ENCODE data around the gene TRAPPC10.

Gene TRAPPC10, protein sequence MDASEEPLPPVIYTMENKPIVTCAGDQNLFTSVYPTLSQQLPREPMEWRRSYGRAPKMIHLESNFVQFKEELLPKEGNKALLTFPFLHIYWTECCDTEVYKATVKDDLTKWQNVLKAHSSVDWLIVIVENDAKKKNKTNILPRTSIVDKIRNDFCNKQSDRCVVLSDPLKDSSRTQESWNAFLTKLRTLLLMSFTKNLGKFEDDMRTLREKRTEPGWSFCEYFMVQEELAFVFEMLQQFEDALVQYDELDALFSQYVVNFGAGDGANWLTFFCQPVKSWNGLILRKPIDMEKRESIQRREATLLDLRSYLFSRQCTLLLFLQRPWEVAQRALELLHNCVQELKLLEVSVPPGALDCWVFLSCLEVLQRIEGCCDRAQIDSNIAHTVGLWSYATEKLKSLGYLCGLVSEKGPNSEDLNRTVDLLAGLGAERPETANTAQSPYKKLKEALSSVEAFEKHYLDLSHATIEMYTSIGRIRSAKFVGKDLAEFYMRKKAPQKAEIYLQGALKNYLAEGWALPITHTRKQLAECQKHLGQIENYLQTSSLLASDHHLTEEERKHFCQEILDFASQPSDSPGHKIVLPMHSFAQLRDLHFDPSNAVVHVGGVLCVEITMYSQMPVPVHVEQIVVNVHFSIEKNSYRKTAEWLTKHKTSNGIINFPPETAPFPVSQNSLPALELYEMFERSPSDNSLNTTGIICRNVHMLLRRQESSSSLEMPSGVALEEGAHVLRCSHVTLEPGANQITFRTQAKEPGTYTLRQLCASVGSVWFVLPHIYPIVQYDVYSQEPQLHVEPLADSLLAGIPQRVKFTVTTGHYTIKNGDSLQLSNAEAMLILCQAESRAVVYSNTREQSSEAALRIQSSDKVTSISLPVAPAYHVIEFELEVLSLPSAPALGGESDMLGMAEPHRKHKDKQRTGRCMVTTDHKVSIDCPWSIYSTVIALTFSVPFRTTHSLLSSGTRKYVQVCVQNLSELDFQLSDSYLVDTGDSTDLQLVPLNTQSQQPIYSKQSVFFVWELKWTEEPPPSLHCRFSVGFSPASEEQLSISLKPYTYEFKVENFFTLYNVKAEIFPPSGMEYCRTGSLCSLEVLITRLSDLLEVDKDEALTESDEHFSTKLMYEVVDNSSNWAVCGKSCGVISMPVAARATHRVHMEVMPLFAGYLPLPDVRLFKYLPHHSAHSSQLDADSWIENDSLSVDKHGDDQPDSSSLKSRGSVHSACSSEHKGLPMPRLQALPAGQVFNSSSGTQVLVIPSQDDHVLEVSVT

DNA sequence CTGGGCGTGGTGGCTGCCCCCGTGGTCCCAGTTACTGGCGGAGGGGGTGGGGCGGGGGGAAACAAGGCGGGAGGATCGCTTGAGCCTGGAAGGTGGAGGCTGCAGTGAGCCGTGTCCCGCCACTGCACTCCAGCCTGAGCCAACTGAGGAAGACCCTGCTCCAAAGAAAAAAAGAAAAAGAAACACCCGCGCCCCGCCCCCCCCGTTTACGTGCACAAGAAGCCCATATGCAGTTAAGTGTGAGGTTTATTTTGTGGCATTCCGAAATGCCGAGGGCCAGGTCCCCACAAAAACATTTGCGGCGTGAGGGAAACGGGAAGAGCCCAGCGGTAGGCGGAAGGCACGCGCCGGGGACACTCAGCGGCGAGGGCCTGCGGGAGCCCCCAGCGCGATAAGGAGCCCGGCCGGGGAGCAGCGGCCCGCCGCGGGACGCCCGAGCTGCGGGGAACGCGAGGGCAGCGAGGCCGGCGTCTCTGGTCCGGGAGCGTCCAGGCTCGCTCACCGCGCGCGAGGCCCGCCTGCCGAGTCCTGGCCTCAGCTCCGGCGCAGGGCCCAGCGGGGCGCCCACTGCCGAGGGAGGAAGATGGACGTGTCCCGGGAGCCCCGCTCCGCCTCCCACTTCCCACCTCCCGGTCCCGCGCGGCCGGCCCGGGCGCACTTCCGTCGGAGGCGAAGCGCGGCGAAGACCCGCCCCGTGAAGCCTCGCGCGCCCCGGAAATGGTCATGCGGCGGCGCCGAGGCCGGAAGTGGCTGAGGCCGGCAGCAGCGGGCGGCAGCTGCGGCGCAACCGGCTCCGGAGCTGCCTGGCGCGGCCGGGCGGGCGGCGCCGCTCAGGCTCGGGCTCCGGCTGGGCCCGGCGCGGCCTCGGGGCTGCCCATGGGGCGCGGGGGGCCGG is at the start of gene TRAPPC10:
TRAPPC10 (plus strand) TSS at position 731 of the 895 bp plus-strand sequence. CDS start 185 bp downstream, outside the sequence.
- H3K4me3 ChIP-seq (replicated peaks; ENCODE audit: low read depth, low read length) = peak within 1 kb of the TSS; percentile 87
- TF ChIP-seq CTCF (IDR thresholded peaks at IDR 0.05; ENCODE audit: insufficient read depth, low read length, poor library complexity, severe bottlenecking) = no peak
- no peaks in the 10 kb centered on the region for H3K36me3 ChIP-seq (ENCODE audit: control insufficient read depth, insufficient read depth, low read length)
- peak; percentile 91 for DNase-seq (ENCODE audit: extremely low read depth, insufficient read length)
- no peaks in the 10 kb centered on the region for H3K27me3 ChIP-seq (replicated peaks; ENCODE audit: control insufficient read depth, insufficient read depth, low read length)

DNA sequence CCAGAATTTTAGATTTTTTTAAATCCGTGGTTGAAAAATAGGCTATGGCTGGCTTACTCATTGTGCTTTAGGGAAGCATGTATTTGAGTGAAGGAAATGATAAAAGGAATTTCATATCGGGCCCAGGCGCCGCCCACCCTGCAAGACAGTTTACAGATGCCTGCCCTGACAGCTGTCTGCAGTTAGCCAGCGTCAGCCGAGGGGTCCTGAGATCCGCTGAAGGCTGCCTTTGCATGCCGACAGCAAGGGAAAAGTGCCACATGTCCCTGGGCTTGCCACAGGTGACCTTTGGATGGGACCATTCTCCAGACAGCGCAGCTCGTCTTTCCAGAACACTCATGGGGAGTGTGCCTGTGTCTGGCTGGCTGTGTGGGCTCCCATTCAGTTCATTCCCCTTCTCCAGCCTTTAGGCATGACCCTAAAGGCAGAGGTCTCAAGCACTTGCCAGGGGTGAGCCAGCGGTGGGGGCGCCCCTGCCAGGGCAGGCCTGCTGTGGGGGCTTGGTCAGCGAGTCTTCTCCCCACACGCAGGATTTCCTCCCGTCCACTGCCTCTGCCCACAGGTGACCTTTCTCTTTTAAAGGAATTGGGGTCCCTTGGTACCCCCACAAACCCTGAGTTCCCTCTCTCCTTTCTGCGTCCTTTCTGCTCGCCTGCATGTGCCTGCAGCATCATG is 46.1 kb upstream of the TRAPPC10 start:
- no peak for TF ChIP-seq CTCF (IDR thresholded peaks at IDR 0.05; ENCODE audit: insufficient read depth, low read length, poor library complexity, severe bottlenecking)
- peaks cover 29% of the 10 kb centered on the region for H3K36me3 ChIP-seq (ENCODE audit: control insufficient read depth, insufficient read depth, low read length)
- H3K4me3 ChIP-seq (replicated peaks; ENCODE audit: low read depth, low read length) = no peak overlapping the region
- no peaks in the 10 kb centered on the region for H3K27me3 ChIP-seq (replicated peaks; ENCODE audit: control insufficient read depth, insufficient read depth, low read length)
- DNase-seq (ENCODE audit: extremely low read depth, insufficient read length) = no peak

GRCh38 chr21:43966946-43967512 is 45.1 kb upstream of the TRAPPC10 start:
- no peak for TF ChIP-seq CTCF (IDR thresholded peaks at IDR 0.05; ENCODE audit: insufficient read depth, low read length, poor library complexity, severe bottlenecking)
- H3K4me3 ChIP-seq (replicated peaks; ENCODE audit: low read depth, low read length) = no peak overlapping the region
- H3K36me3 ChIP-seq (ENCODE audit: control insufficient read depth, insufficient read depth, low read length) = peaks cover 30% of the 10 kb centered on the region
- H3K27me3 ChIP-seq (replicated peaks; ENCODE audit: control insufficient read depth, insufficient read depth, low read length) = no peaks in the 10 kb centered on the region
- no peak for DNase-seq (ENCODE audit: extremely low read depth, insufficient read length)

- Histone ChIP-seq H3K4me3 (replicated peaks; ENCODE audit: low read depth, low read length) (no peak overlapping the region), H3K27me3 (replicated peaks; ENCODE audit: control insufficient read depth, insufficient read depth, low read length) (no peaks in the 10 kb centered on the region), H3K36me3 (ENCODE audit: control insufficient read depth, insufficient read depth, low read length) (peaks cover 33% of the 10 kb centered on the region)
- DNase-seq (ENCODE audit: extremely low read depth, insufficient read length) = no peak
- no peak for TF ChIP-seq CTCF (IDR thresholded peaks at IDR 0.05; ENCODE audit: insufficient read depth, low read length, poor library complexity, severe bottlenecking)
Observed at GRCh38 chr21:43967981-43968380, 44.1 kb upstream of the TRAPPC10 start.
